Lung microvascular endothelial cell (primary cell): ENCODE results near the gene ZFPM1. TPM values are rescaled to one million over a fixed set of nuclear protein-coding genes. Genes with fewer than 3 reads are reported as not detected.
A peak's percentile ranks its signal among the peaks of the same experiment; 100 is the strongest.
"Not testable (repeated sequence)": the region's sequence is repeated elsewhere in the genome, so short reads cannot be mapped to it uniquely, and the experiment has no call there.

Source experiments
- DNase-seq, 2 donors: peaks; one replicate each; pipeline versions ENCODE4 v3.0.0 to v3.0.0-alpha.2; 2010; ENCODE audit warnings: low read depth in 2 of 2
- total RNA-seq: library from RNA; depleted of rRNA; stranded (reverse); fragments of >200 nt; gene quantifications from 2 replicates; pipeline ENCODE4 v1.2.1, GENCODE V29; 2014

Gene ZFPM1
- total RNA-seq, 1 donor from 2014 or later, result 0.60 TPM

- DNase-seq, result no peak
These were observed 58.8 kb downstream of the ZFPM1 start for GRCh38 chr16:88511906-88512305.

- DNase-seq, result no peak
These were observed 59.9 kb downstream of the ZFPM1 start for GRCh38 chr16:88512728-88513696.

GRCh38 chr16:88514070-88514469 is 61.0 kb downstream of the ZFPM1 start:
- DNase-seq, result no peak

- DNase-seq, result no peak
These were observed 61.6 kb downstream of the ZFPM1 start for GRCh38 chr16:88514526-88515232.

- no peak for DNase-seq
These were observed 62.3 kb downstream of the ZFPM1 start for GRCh38 chr16:88515371-88515770.

- no peak for DNase-seq
These were observed 63.0 kb downstream of the ZFPM1 start for GRCh38 chr16:88515925-88516594.

- no peak for DNase-seq
These were observed 63.6 kb downstream of the ZFPM1 start for GRCh38 chr16:88516601-88517061.

GRCh38 chr16:88517208-88517774 is 64.2 kb downstream of the ZFPM1 start:
- not testable (repeated sequence) for DNase-seq

GRCh38 chr16:88518411-88519111 is 65.5 kb downstream of the ZFPM1 start:
- not testable (repeated sequence) for DNase-seq

- no peak for DNase-seq
These were observed 66.2 kb downstream of the ZFPM1 start for GRCh38 chr16:88519240-88519639.

GRCh38 chr16:88519938-88520653 is 67.0 kb downstream of the ZFPM1 start:
- no peak for DNase-seq

- no peak for DNase-seq
These were observed 68.6 kb downstream of the ZFPM1 start for GRCh38 chr16:88521674-88522073.

- no peak for DNase-seq
These were observed 69.3 kb downstream of the ZFPM1 start for GRCh38 chr16:88522276-88522949.

- DNase-seq, result no peak
These were observed 70.5 kb downstream of the ZFPM1 start for GRCh38 chr16:88523309-88524161.

- DNase-seq, result no peak
These were observed 71.3 kb downstream of the ZFPM1 start for GRCh38 chr16:88524274-88524972.

- DNase-seq, result peak; percentile 29 to 40
These were observed 72.0 kb downstream of the ZFPM1 start for GRCh38 chr16:88524973-88525662.

GRCh38 chr16:88525663-88525990 is 72.5 kb downstream of the ZFPM1 start:
- no peak for DNase-seq
